ENCODE data around the gene NPAP1. TPM values are rescaled to one million over a fixed set of nuclear protein-coding genes. Genes with fewer than 3 reads are reported as not detected.
"Not testable (repeated sequence)": the region's sequence is repeated elsewhere in the genome, so short reads cannot be mapped to it uniquely, and the experiment has no call there.

NPAP1 gene
- under 1 TPM in 1 of 3 donors, not detected in 2; 0.06 TPM for total RNA-seq
- long read RNA-seq, donor 1, result 0 reads
- long read RNA-seq, donor 2, result 0 reads

GRCh38 chr15:24675332-24676144, at the start of gene NPAP1:
Gene NPAP1, plus strand, starts transcription at chr15:24675775. Its CDS starts 93 bp downstream, at chr15:24675868.
- Histone ChIP-seq H3K4me1 (ENCODE audit: low read depth) (no peaks in the 10 kb centered on the region), H3K9me3 (peaks cover 58% of the 10 kb centered on the region), H3K4me3 (no peak within 1 kb of the TSS), H3K36me3 (ENCODE audit: low read depth) (no peaks in the 10 kb centered on the region)
- no peak for TF ChIP-seq CTCF (IDR thresholded peaks at IDR 0.05)
- intact Hi-C loops (cut with DNase I, micrococcal nuclease), result no loop called here
- no peak for DNase-seq
- no peak for ATAC-seq

GRCh38 chr15:24627443-24627842, 48.1 kb upstream of the NPAP1 start:
- Histone ChIP-seq H3K9me3 (peaks cover 36% of the 10 kb centered on the region), H3K36me3 (ENCODE audit: low read depth) (no peaks in the 10 kb centered on the region), H3K4me1 (ENCODE audit: low read depth) (no peaks in the 10 kb centered on the region), H3K4me3 (no peak overlapping the region)
- DNase-seq, result no peak
- intact Hi-C loops (cut with DNase I, micrococcal nuclease), result no loop called here
- TF ChIP-seq CTCF (IDR thresholded peaks at IDR 0.05), result no peak
- no peak for ATAC-seq

GRCh38 chr15:24633082-24633481, 42.5 kb upstream of the NPAP1 start:
- Histone ChIP-seq H3K4me1 (ENCODE audit: low read depth) (no peaks in the 10 kb centered on the region), H3K4me3 (no peak overlapping the region), H3K9me3 (peaks cover 39% of the 10 kb centered on the region), H3K36me3 (ENCODE audit: low read depth) (no peaks in the 10 kb centered on the region)
- ATAC-seq (no peak), DNase-seq (no peak)
- intact Hi-C loops (cut with DNase I, micrococcal nuclease), result no loop called here
- no peak for TF ChIP-seq CTCF (IDR thresholded peaks at IDR 0.05)

GRCh38 chr15:24639412-24639811, 36.2 kb upstream of the NPAP1 start:
- not testable (repeated sequence) for DNase-seq, ATAC-seq

GRCh38 chr15:24645627-24646026, 29.9 kb upstream of the NPAP1 start:
- Histone ChIP-seq H3K4me1 (ENCODE audit: low read depth) (no peaks in the 10 kb centered on the region), H3K36me3 (ENCODE audit: low read depth) (no peaks in the 10 kb centered on the region), H3K4me3 (no peak overlapping the region), H3K9me3 (peaks cover 28% of the 10 kb centered on the region)
- DNase-seq (no peak), ATAC-seq (no peak)
- TF ChIP-seq CTCF (IDR thresholded peaks at IDR 0.05), result no peak
- intact Hi-C loops (cut with DNase I, micrococcal nuclease), result no loop called here

More at GRCh38 chr15:24639412-24639811, 36.2 kb upstream of the NPAP1 start:
- intact Hi-C loops (cut with DNase I, micrococcal nuclease); H3K36me3 ChIP-seq (ENCODE audit: low read depth); H3K4me1 ChIP-seq (ENCODE audit: low read depth); H3K4me3 ChIP-seq: not testable (repeated sequence)
- peaks cover 28% of the 10 kb centered on the region for H3K9me3 ChIP-seq

GRCh38 chr15:24659622-24660021, 16.0 kb upstream of the NPAP1 start:
- ATAC-seq, result no peak
- no peaks in the 10 kb centered on the region for H3K36me3 ChIP-seq (ENCODE audit: low read depth)
- no peaks in the 10 kb centered on the region for H3K4me1 ChIP-seq (ENCODE audit: low read depth)
- no peak for TF ChIP-seq CTCF (IDR thresholded peaks at IDR 0.05)
- no peak for DNase-seq
- no peak overlapping the region for H3K4me3 ChIP-seq
- peaks cover 7% of the 10 kb centered on the region for H3K9me3 ChIP-seq
- intact Hi-C loops (cut with DNase I, micrococcal nuclease), result no loop called here
